Body of pancreas (tissue), 4 donors: ENCODE measurements around the gene ZNF236.

Source experiments
- POLR2A ChIP-seq, 3 donors: fragments of 450-650 bp; IDR thresholded peaks; one replicate each; pipeline ENCODE4 v1.6.1; 2016; ENCODE audit warnings: antibody characterized with exemption in 3 of 3, mild to moderate bottlenecking in 2 of 3
- TF ChIP-seq, protein P1 (sequence below), 7 experiments: fragments of 450-650 bp in 4 of 7; fragments of 200-600 bp in 3 of 7; sonication (generic) in 3 of 7; IDR thresholded peaks; one replicate each; pipeline ENCODE4 v1.5.1; 2016 to 2019; ENCODE audit warnings: antibody characterized with exemption in 7 of 7

DNA sequence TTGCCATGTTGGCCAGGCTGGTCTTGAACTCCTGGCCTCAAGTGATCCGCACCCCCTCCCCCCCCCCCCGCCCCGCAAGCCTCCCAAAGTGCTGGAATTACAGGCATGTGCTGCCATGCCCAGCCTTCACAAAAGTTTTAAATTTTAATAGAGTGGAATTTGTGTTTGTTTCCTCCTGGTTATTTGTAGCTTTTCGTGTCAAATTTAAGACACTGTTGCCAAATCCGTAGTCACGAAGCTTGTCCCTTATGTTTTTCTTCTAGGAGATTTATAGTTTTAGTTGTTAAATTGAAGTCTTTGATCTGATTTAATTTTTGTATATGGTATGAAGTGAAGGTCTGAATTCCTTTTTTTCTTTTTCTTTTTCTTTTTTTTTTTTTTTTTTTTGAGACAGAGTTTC, 14.7 kb downstream of the ZNF236 start:
- TF ChIP-seq, protein P1, sequence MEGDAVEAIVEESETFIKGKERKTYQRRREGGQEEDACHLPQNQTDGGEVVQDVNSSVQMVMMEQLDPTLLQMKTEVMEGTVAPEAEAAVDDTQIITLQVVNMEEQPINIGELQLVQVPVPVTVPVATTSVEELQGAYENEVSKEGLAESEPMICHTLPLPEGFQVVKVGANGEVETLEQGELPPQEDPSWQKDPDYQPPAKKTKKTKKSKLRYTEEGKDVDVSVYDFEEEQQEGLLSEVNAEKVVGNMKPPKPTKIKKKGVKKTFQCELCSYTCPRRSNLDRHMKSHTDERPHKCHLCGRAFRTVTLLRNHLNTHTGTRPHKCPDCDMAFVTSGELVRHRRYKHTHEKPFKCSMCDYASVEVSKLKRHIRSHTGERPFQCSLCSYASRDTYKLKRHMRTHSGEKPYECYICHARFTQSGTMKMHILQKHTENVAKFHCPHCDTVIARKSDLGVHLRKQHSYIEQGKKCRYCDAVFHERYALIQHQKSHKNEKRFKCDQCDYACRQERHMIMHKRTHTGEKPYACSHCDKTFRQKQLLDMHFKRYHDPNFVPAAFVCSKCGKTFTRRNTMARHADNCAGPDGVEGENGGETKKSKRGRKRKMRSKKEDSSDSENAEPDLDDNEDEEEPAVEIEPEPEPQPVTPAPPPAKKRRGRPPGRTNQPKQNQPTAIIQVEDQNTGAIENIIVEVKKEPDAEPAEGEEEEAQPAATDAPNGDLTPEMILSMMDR (IDR thresholded peaks at IDR 0.05) = no peak
- no peak for TF ChIP-seq POLR2A (IDR thresholded peaks at IDR 0.05)
